Loucy (cell line): ENCODE data around the gene IL1RAPL2.
"Not testable (repeated sequence)": the region's sequence is repeated elsewhere in the genome, so short reads cannot be mapped to it uniquely, and the experiment has no call there.

Experiments
- H2AFZ ChIP-seq: fragments of 200-600 bp; sonication (generic); 2 replicates; pipeline ENCODE4 v1.6.0; 2016; ENCODE audit warnings: antibody characterized with exemption, mild to moderate bottlenecking, low read length, moderate library complexity
- H3F3A ChIP-seq: fragments of 200-600 bp; 2 replicates; pipeline ENCODE4 v1.6.0; 2016; ENCODE audit warnings: antibody characterized with exemption, low read depth, mild to moderate bottlenecking
- H3K27me3 ChIP-seq: fragments of 200-600 bp; sonication (generic); 2 replicates; pipeline ENCODE4 v1.6.1; 2014; ENCODE audit warnings: low read length, mild to moderate bottlenecking; ENCODE audit not compliant: insufficient read depth, poor library complexity, severe bottlenecking
- H3K36me3 ChIP-seq: fragments of 200-600 bp; sonication (generic); 2 replicates; pipeline ENCODE4 v1.6.1; 2016; ENCODE audit warnings: low read length; ENCODE audit not compliant: insufficient read depth
- H3K4me1 ChIP-seq: fragments of 200-600 bp; sonication (generic); 2 replicates; pipeline ENCODE4 v1.5.1; 2014; ENCODE audit warnings: low read length, mild to moderate bottlenecking; ENCODE audit not compliant: insufficient read depth, poor library complexity, severe bottlenecking
- H3K4me2 ChIP-seq: fragments of 200-600 bp; sonication (generic); 2 replicates; pipeline ENCODE4 v1.6.0; 2014; ENCODE audit warnings: antibody characterized with exemption, low read length, low read depth, mild to moderate bottlenecking; ENCODE audit not compliant: poor library complexity, severe bottlenecking
- H3K4me3 ChIP-seq: fragments of 200-600 bp; sonication (generic); 2 replicates; pipeline ENCODE4 v1.5.1; 2014; ENCODE audit warnings: low read length, mild to moderate bottlenecking, mixed read lengths; ENCODE audit not compliant: poor library complexity, severe bottlenecking
- H3K79me2 ChIP-seq: fragments of 200-600 bp; sonication (generic); 2 replicates; pipeline ENCODE4 v1.6.1; 2014; ENCODE audit warnings: low read length; ENCODE audit not compliant: insufficient read depth
- H3K9ac ChIP-seq: fragments of 200-600 bp; sonication (generic); 2 replicates; pipeline ENCODE4 v1.6.0; 2014; ENCODE audit warnings: mild to moderate bottlenecking, low read depth, low read length, moderate library complexity; ENCODE audit not compliant: poor library complexity, severe bottlenecking
- H3K9me2 ChIP-seq: fragments of 200-600 bp; sonication (generic); replicated peaks from 2 replicates; pipeline ENCODE4 v1.6.1; 2016; ENCODE audit warnings: low read depth, low read length, mixed read lengths
- H3K9me3 ChIP-seq: fragments of 200-600 bp; sonication (generic); 2 replicates; pipeline ENCODE4 v1.6.1; 2014; ENCODE audit warnings: mild to moderate bottlenecking, antibody characterized with exemption, low read length, low read depth; ENCODE audit not compliant: insufficient read depth
- H4K20me1 ChIP-seq: fragments of 200-600 bp; sonication (generic); 2 replicates; pipeline ENCODE4 v1.6.0; 2014; ENCODE audit warnings: antibody characterized with exemption, low read length, mild to moderate bottlenecking; ENCODE audit not compliant: insufficient read depth, poor library complexity, severe bottlenecking
- EZH2phosphoT487 ChIP-seq: fragments of 200-600 bp; IDR thresholded peaks from 2 replicates; pipeline ENCODE4 v1.6.1; 2018; ENCODE audit warnings: antibody characterized with exemption, mild to moderate bottlenecking, moderate library complexity, borderline replicate concordance
- TF ChIP-seq, protein P1 (sequence below): fragments of 200-600 bp; sonication (generic); conservative IDR thresholded peaks from 2 replicates; pipeline ENCODE4 v1.5.1; 2014; ENCODE audit warnings: mild to moderate bottlenecking, antibody characterized with exemption, low read length

The IL1RAPL2 gene

DNA sequence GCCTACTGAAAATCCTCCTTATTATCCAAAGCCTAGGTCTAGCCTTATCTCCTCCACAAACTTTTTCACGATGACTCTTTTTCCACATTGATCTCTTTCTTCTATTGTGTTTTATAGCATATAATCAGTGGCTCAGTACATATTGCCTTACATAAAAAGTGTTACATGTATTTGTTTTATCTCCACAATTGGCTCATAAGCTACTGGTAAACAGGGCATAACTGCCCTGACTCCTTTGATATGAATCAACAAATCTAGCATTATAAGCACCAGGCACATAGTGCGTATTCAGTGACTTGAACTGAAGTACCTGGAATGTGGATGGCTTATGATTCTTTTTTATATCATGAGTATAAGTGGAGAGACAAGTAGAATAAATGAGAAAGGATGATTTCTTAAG lies 447.7 kb downstream of the IL1RAPL2 start:
- Histone ChIP-seq H3K36me3 (no peaks in the 10 kb centered on the region), H3K4me3 (no peak overlapping the region), H3K9ac (no peak overlapping the region), H4K20me1 (no peaks in the 10 kb centered on the region), H3K79me2 (no peaks in the 10 kb centered on the region), H3F3A (no peaks in the 10 kb centered on the region), H2AFZ (no peak overlapping the region), H3K4me2 (no peak overlapping the region), H3K4me1 (no peaks in the 10 kb centered on the region), H3K9me3 (no peaks in the 10 kb centered on the region), H3K27me3 (no peaks in the 10 kb centered on the region), H3K9me2 (no peaks in the 10 kb centered on the region)
- TF ChIP-seq, protein P1, sequence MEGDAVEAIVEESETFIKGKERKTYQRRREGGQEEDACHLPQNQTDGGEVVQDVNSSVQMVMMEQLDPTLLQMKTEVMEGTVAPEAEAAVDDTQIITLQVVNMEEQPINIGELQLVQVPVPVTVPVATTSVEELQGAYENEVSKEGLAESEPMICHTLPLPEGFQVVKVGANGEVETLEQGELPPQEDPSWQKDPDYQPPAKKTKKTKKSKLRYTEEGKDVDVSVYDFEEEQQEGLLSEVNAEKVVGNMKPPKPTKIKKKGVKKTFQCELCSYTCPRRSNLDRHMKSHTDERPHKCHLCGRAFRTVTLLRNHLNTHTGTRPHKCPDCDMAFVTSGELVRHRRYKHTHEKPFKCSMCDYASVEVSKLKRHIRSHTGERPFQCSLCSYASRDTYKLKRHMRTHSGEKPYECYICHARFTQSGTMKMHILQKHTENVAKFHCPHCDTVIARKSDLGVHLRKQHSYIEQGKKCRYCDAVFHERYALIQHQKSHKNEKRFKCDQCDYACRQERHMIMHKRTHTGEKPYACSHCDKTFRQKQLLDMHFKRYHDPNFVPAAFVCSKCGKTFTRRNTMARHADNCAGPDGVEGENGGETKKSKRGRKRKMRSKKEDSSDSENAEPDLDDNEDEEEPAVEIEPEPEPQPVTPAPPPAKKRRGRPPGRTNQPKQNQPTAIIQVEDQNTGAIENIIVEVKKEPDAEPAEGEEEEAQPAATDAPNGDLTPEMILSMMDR, result no peak

DNA sequence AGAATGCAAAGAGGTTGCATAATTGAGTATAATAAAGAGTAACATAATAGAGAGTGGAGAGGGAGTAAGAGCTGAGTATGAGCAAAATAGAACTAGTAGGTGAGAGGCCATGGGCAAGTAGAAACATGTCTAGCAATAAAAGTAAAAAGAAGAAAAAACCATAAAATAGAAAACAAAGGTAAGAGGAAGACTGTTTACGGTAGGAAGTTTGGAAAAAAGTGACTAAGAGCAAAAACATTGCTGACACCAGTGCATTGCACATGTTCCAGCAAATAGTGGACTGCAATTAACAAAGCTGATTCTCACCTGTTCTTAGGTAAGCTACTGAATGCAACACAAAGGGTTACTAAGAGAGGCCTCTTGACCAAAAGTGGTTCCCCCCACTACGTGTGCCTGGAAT lies 451.6 kb downstream of the IL1RAPL2 start:
- H3K9ac ChIP-seq, result no peak overlapping the region
- H3K79me2 ChIP-seq, result no peaks in the 10 kb centered on the region
- no peaks in the 10 kb centered on the region for H3K9me2 ChIP-seq
- H4K20me1 ChIP-seq, result no peaks in the 10 kb centered on the region
- no peaks in the 10 kb centered on the region for H3K36me3 ChIP-seq
- TF ChIP-seq, protein P1, result no peak
- TF ChIP-seq EZH2phosphoT487, result no peak
- no peaks in the 10 kb centered on the region for H3K4me1 ChIP-seq
- no peaks in the 10 kb centered on the region for H3F3A ChIP-seq
- H3K9me3 ChIP-seq, result no peaks in the 10 kb centered on the region
- H3K4me2 ChIP-seq, result no peak overlapping the region
- no peak overlapping the region for H3K4me3 ChIP-seq
- no peak overlapping the region for H2AFZ ChIP-seq
- no peaks in the 10 kb centered on the region for H3K27me3 ChIP-seq

DNA sequence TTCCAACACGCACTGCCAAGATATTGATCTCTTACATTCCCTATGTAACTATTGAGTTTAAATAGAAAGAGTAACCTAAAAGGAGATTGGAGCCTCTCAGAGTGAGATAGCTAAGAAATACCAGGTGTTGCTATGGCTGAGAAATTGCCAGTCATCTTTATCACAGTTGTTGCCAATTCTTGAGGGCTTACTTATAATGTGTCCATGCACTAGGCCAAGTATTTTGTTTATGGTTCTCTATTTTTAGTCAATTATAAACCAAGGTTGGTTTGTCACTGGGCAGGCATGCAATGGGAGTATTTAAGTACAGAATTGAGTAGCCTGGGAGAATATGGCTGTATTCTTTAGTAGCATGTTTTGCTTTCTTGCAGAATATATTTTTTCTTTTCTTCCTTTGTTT lies 452.9 kb downstream of the IL1RAPL2 start:
- no peaks in the 10 kb centered on the region for H3K9me2 ChIP-seq
- no peaks in the 10 kb centered on the region for H3K9me3 ChIP-seq
- H3K27me3 ChIP-seq, result no peaks in the 10 kb centered on the region
- no peaks in the 10 kb centered on the region for H4K20me1 ChIP-seq
- H3K36me3 ChIP-seq, result no peaks in the 10 kb centered on the region
- H3K4me3 ChIP-seq, result no peak overlapping the region
- H3K4me2 ChIP-seq, result no peak overlapping the region
- H3K9ac ChIP-seq, result no peak overlapping the region
- H3F3A ChIP-seq, result no peaks in the 10 kb centered on the region
- TF ChIP-seq, protein P1, result no peak
- TF ChIP-seq EZH2phosphoT487, result no peak
- no peaks in the 10 kb centered on the region for H3K79me2 ChIP-seq
- H2AFZ ChIP-seq, result no peak overlapping the region
- H3K4me1 ChIP-seq, result no peaks in the 10 kb centered on the region

DNA sequence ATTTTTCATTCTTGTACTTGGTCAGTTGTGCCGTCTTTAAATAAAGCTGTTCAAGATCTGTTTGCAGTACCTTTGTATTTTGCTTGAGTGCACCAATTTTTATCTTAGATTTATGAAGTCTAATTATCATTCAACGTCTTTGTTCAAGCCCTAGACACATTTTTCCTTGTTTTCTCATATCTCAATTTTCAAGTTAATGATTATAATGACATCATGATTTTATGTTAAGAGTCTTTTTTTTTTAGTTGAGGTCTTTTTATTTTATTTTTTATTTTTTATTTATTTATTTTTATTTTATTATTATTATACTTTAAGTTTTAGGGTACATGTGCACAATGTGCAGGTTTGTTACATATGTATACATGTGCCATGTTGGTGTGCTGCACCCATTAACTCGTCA lies 463.0 kb downstream of the IL1RAPL2 start:
- not testable (repeated sequence) for H3K4me2 ChIP-seq, H3K27me3 ChIP-seq, H3K9ac ChIP-seq, H3K4me1 ChIP-seq, H3K4me3 ChIP-seq, H3K9me3 ChIP-seq, H3K79me2 ChIP-seq, H3K9me2 ChIP-seq, H2AFZ ChIP-seq, H3F3A ChIP-seq, H3K36me3 ChIP-seq, H4K20me1 ChIP-seq
